ENCODE results near the gene DTYMK.

The DTYMK gene

DNA sequence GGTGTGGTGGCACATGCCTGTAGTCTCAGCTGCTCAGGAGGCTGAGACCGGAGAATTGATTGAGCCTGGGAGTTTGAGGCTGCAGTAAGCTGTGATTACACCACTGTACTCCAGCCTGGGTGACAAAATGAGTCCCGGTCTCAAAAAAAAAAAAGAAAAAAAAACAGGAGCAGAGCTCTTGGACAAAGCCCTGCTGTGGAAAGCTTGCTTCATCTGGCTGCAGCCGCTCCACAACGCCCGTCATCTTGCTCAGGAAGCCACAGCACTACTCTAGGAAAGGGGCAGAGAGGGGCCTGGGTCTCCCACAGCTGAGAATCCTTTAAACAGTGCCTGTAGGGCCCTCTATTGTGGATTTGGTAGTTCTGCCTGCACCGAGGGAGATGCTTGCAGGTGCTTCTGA lies 38.2 kb downstream of the DTYMK start:
- no peak overlapping the region for H3K4me2 ChIP-seq (ENCODE audit: low read length)
- no peaks in the 10 kb centered on the region for H3F3A ChIP-seq (ENCODE audit: insufficient read depth, low read length)
- no peaks in the 10 kb centered on the region for H4K20me1 ChIP-seq (ENCODE audit: insufficient read depth, low read length)
- no peaks in the 10 kb centered on the region for H3K9me2 ChIP-seq (ENCODE audit: low read depth, low read length)
- TF ChIP-seq EZH2 (IDR thresholded peaks at IDR 0.05; ENCODE audit: borderline replicate concordance, low read length), result no peak
- TF ChIP-seq, protein P1, sequence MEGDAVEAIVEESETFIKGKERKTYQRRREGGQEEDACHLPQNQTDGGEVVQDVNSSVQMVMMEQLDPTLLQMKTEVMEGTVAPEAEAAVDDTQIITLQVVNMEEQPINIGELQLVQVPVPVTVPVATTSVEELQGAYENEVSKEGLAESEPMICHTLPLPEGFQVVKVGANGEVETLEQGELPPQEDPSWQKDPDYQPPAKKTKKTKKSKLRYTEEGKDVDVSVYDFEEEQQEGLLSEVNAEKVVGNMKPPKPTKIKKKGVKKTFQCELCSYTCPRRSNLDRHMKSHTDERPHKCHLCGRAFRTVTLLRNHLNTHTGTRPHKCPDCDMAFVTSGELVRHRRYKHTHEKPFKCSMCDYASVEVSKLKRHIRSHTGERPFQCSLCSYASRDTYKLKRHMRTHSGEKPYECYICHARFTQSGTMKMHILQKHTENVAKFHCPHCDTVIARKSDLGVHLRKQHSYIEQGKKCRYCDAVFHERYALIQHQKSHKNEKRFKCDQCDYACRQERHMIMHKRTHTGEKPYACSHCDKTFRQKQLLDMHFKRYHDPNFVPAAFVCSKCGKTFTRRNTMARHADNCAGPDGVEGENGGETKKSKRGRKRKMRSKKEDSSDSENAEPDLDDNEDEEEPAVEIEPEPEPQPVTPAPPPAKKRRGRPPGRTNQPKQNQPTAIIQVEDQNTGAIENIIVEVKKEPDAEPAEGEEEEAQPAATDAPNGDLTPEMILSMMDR (IDR thresholded peaks at IDR 0.05; ENCODE audit: low read length), result no peak
- H3K27me3 ChIP-seq (ENCODE audit: insufficient read depth, low read length), result no peaks in the 10 kb centered on the region
- H3K36me3 ChIP-seq (ENCODE audit: insufficient read depth, low read length), result peaks cover 36% of the 10 kb centered on the region
- H3K4me1 ChIP-seq (ENCODE audit: insufficient read depth, low read length, severe bottlenecking), result no peaks in the 10 kb centered on the region
- no peak overlapping the region for H3K27ac ChIP-seq (ENCODE audit: low read depth, low read length, poor library complexity, severe bottlenecking)
- H3K4me3 ChIP-seq (ENCODE audit: low read depth, low read length, poor library complexity, severe bottlenecking), result no peak overlapping the region
- H3K79me2 ChIP-seq (ENCODE audit: insufficient read depth, low read length), result peaks cover 19% of the 10 kb centered on the region; the same call in 1 of the 2 replicates
- H3K9ac ChIP-seq (ENCODE audit: low read length), result no peak overlapping the region
- H2AFZ ChIP-seq (ENCODE audit: low read length), result no peak overlapping the region
- H3K9me3 ChIP-seq (ENCODE audit: low read length), result no peaks in the 10 kb centered on the region

DNA sequence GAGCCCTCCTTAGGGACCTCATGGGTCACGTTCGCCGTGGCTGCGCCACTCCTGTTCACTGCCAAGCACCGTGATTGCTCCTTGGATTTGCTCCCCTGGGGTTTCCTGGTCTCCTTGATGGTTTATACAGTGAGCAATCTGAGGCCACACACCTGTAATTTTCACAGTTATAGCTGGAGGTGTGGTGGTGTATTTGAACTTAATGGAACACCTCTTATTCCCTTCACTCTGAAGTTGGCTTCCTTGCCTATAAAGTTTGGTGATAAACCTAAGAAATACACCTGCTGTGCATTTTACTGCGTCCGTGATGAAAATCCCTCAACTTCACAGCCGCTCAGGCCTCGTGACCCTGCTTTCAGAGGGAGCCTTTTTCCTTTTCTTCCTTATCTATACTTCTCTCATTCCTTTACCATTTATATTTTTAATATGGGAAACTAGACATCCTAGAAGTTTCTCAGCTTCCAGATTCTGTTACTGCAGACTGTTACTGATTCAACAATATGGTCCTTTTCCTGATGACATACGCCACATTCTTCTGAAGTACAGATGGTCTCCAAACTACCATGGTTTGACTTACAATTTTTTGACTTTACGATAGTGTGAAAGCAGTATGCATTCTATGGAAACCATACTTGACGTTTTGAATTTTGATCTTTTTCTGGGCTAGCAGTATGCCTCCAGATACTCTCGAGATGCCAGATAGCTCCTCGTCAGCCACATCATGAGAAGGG lies 40.5 kb downstream of the DTYMK start:
- no peaks in the 10 kb centered on the region for H3K27me3 ChIP-seq (ENCODE audit: insufficient read depth, low read length)
- no peak overlapping the region for H2AFZ ChIP-seq (ENCODE audit: low read length)
- H4K20me1 ChIP-seq (ENCODE audit: insufficient read depth, low read length), result no peaks in the 10 kb centered on the region
- H3F3A ChIP-seq (ENCODE audit: insufficient read depth, low read length), result no peaks in the 10 kb centered on the region
- TF ChIP-seq EZH2 (IDR thresholded peaks at IDR 0.05; ENCODE audit: borderline replicate concordance, low read length), result no peak
- H3K36me3 ChIP-seq (ENCODE audit: insufficient read depth, low read length), result peaks cover 14% of the 10 kb centered on the region
- no peak overlapping the region for H3K4me3 ChIP-seq (ENCODE audit: low read depth, low read length, poor library complexity, severe bottlenecking)
- H3K4me2 ChIP-seq (ENCODE audit: low read length), result no peak overlapping the region
- H3K9me3 ChIP-seq (ENCODE audit: low read length), result no peaks in the 10 kb centered on the region
- H3K27ac ChIP-seq (ENCODE audit: low read depth, low read length, poor library complexity, severe bottlenecking), result no peak overlapping the region
- no peaks in the 10 kb centered on the region for H3K9me2 ChIP-seq (ENCODE audit: low read depth, low read length)
- H3K79me2 ChIP-seq (ENCODE audit: insufficient read depth, low read length), result peaks cover 28% of the 10 kb centered on the region
- H3K4me1 ChIP-seq (ENCODE audit: insufficient read depth, low read length, severe bottlenecking), result no peaks in the 10 kb centered on the region
- H3K9ac ChIP-seq (ENCODE audit: low read length), result no peak overlapping the region

DNA sequence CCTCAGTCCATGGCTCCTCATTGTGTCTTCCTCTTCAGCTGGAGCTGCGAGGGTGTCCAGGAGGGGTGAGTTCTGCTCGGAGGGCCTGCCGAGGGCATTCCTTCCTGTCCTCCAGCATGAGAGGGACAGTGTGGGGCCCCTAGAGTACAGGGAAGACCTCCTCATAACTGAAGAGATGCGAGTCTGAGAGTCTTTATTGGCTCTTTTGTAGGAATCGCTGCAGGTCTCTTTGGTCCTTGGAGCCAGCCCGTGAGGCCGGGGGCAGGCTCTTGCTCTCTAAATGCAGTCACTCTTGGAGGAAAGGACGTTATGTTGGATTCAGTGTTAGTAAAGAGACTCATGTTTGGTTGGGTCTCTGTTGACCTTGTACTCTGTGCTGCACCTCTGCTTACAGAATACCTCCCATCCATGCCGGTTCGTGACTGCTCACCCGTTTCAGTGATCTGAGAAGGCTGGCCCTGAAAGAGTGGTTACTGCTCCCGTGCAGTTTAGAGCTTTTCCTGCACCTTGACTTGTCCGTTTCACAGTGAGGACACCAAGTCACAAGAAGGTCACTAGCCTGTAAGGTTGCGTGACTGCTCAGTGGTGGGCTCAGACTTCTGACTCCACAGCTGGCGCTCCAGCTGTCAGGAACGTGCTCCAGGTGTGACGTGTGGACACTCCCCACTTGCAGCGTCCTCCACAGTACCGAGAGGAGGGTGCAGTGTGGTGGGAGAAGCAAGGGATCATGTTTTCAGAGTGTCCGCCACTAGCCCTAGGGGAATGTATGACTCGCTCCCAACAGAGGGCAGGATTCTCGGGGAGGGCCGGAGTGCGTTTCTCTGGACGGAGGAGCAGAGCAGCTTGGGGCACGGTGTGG lies 41.3 kb downstream of the DTYMK start:
- Histone ChIP-seq H3K9me2 (ENCODE audit: low read depth, low read length) (no peaks in the 10 kb centered on the region), H3K4me1 (ENCODE audit: insufficient read depth, low read length, severe bottlenecking) (no peaks in the 10 kb centered on the region), H3K79me2 (ENCODE audit: insufficient read depth, low read length) (peaks cover 35% of the 10 kb centered on the region), H3K27me3 (ENCODE audit: insufficient read depth, low read length) (no peaks in the 10 kb centered on the region), H3K9ac (ENCODE audit: low read length) (no peak overlapping the region), H3K9me3 (ENCODE audit: low read length) (peaks cover 3% of the 10 kb centered on the region), H2AFZ (ENCODE audit: low read length) (no peak overlapping the region), H3K36me3 (ENCODE audit: insufficient read depth, low read length) (peaks cover 15% of the 10 kb centered on the region), H3K27ac (ENCODE audit: low read depth, low read length, poor library complexity, severe bottlenecking) (no peak overlapping the region), H4K20me1 (ENCODE audit: insufficient read depth, low read length) (no peaks in the 10 kb centered on the region), H3K4me3 (ENCODE audit: low read depth, low read length, poor library complexity, severe bottlenecking) (no peak overlapping the region), H3F3A (ENCODE audit: insufficient read depth, low read length) (no peaks in the 10 kb centered on the region), H3K4me2 (ENCODE audit: low read length) (no peak overlapping the region)
- no peak for TF ChIP-seq EZH2 (IDR thresholded peaks at IDR 0.05; ENCODE audit: borderline replicate concordance, low read length)
- TF ChIP-seq, protein P1 (IDR thresholded peaks at IDR 0.05; ENCODE audit: low read length), result no peak
